NCI-H510A treated with DMSO at 0.1 percent for 48 hours (cell line): ENCODE results near the gene CTDSP2.
"Not testable (repeated sequence)": the region's sequence is repeated elsewhere in the genome, so short reads cannot be mapped to it uniquely, and the experiment has no call there.

Source experiments
- DNase-seq: peaks from one replicate; lab custom pipeline; 2025; lab: John Stamatoyannopoulos, UW

Gene CTDSP2

GRCh38 chr12:57781244-57781643 lies 65.3 kb downstream of the CTDSP2 start:
- no peak for DNase-seq

- no peak for DNase-seq
Observed at GRCh38 chr12:57780284-57780897, 66.1 kb downstream of the CTDSP2 start.

- no peak for DNase-seq
Observed at GRCh38 chr12:57779736-57780135, 66.8 kb downstream of the CTDSP2 start.

- DNase-seq, result no peak
Observed at GRCh38 chr12:57777911-57778310, 68.6 kb downstream of the CTDSP2 start.

GRCh38 chr12:57777367-57777766 lies 69.2 kb downstream of the CTDSP2 start:
- DNase-seq, result no peak

- DNase-seq, result no peak
Observed at GRCh38 chr12:57776247-57776587, 70.3 kb downstream of the CTDSP2 start.

GRCh38 chr12:57775563-57776246 lies 70.8 kb downstream of the CTDSP2 start:
- no peak for DNase-seq

- no peak for DNase-seq
Observed at GRCh38 chr12:57775044-57775443, 71.5 kb downstream of the CTDSP2 start.

GRCh38 chr12:57774634-57775033 lies 71.9 kb downstream of the CTDSP2 start:
- not testable (repeated sequence) for DNase-seq

GRCh38 chr12:57772429-57773322 lies 73.9 kb downstream of the CTDSP2 start, which contains the start of gene EEF1AKMT3:
Gene EEF1AKMT3, plus strand, starts transcription at chr12:57772614. Its CDS starts 111 bp downstream, at chr12:57772725.
- peak; percentile 83 for DNase-seq

GRCh38 chr12:57771873-57772428 lies 74.6 kb downstream of the CTDSP2 start, which contains the start of gene METTL1:
Gene METTL1, minus strand, starts transcription at chr12:57772105. Its CDS starts 22 bp downstream, at chr12:57772083.
- peak; percentile 96 for DNase-seq

- peak; percentile 96 for DNase-seq
Observed at GRCh38 chr12:57771236-57771872, 75.2 kb downstream of the CTDSP2 start.

- no peak for DNase-seq
Observed at GRCh38 chr12:57770734-57771133, 75.8 kb downstream of the CTDSP2 start.
